RWPE1 (cell line): ENCODE results near the gene SMG9.

Experiments used
- CTCF ChIA-PET: fragments of 350-600 bp; sonication (Branson Sonifier 250); formaldehyde crosslinking; extraction: SDS; loops from one replicate; lab custom pipeline; 2021; lab: Yijun Ruan, JAX
- POLR2A ChIA-PET: fragments of 400-600 bp; formaldehyde crosslinking; extraction: SDS; loops from one replicate; lab custom pipeline; 2020; ENCODE audit warnings: antibody characterized with exemption; ENCODE audit not compliant: low non-redundant PET; lab: Yijun Ruan, JAX
- DNase-seq: peaks from one replicate; pipeline ENCODE4 v3.0.0; 2012; ENCODE audit warnings: low spot score
- H3K27ac ChIP-seq: fragments of 450-650 bp; 2 replicates; pipeline ENCODE4 v1.5.1; 2017
- TF ChIP-seq, protein P1 (sequence below): fragments of 450-650 bp; conservative IDR thresholded peaks from 2 replicates; pipeline ENCODE4 v1.5.1; 2017; ENCODE audit warnings: low read depth, mild to moderate bottlenecking

SMG9 gene

DNA sequence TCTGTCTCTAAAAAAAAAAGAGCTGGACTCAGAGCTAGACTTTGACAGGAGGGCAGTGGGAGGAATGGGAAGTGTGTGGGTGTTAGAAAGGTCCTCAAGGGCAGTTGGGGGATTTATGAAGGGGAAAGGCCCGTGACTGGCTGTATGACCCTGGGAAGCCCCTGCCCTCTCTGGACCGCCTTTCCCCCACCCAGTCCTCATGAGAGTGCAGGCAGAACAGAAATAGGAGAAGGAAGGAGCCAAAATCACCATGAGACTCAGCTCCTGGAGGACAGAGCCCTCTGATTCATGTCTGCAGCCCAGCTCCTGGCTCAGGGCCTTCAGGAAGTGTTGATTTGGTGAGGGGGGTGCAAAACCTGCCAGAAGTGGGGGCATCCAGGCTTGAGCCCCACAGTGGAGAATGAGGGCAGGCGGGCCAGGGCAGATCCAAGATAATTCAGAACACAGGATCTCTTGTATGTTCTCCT, 8.7 kb upstream of the SMG9 start:
- no peak for DNase-seq
- H3K27ac ChIP-seq: peak overlapping the region; percentile 95
- ChIA-PET POLR2A (no interaction called here), CTCF (interaction anchor here (0.5 to 1.6 kb wide), 3 partner anchors 21 to 932 kb away, joined by 3 to 11 read pairs (median 3); no protein-coding TSS in a partner anchor)
- TF ChIP-seq, protein P1, sequence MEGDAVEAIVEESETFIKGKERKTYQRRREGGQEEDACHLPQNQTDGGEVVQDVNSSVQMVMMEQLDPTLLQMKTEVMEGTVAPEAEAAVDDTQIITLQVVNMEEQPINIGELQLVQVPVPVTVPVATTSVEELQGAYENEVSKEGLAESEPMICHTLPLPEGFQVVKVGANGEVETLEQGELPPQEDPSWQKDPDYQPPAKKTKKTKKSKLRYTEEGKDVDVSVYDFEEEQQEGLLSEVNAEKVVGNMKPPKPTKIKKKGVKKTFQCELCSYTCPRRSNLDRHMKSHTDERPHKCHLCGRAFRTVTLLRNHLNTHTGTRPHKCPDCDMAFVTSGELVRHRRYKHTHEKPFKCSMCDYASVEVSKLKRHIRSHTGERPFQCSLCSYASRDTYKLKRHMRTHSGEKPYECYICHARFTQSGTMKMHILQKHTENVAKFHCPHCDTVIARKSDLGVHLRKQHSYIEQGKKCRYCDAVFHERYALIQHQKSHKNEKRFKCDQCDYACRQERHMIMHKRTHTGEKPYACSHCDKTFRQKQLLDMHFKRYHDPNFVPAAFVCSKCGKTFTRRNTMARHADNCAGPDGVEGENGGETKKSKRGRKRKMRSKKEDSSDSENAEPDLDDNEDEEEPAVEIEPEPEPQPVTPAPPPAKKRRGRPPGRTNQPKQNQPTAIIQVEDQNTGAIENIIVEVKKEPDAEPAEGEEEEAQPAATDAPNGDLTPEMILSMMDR: no peak

DNA sequence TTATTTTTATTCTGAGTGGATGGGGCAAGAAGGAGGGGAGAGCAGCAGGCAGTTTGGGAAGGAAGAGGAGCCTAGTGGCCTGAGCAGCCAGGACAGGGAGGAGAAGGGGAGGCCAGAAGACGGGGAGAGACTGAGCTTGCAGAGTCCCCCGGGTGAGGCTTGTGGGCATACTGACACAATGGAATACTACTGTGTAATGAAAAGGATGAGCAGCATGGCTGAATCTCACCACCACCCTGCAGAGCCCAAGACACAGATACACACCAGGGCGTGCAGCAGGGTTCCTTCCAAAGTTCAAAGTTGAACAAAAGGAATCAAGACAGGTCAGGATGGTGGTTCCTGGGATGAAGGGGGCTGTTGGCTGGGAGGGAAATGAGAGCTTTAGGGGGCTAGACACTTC, 8.1 kb upstream of the SMG9 start:
- TF ChIP-seq, protein P1: no peak
- POLR2A ChIA-PET: no interaction called here
- CTCF ChIA-PET: interaction anchor here (0.5 to 1.6 kb wide), 3 partner anchors 22 to 931 kb away, joined by 3 to 11 read pairs (median 3); no protein-coding TSS in a partner anchor
- H3K27ac ChIP-seq: peak overlapping the region; percentile 95; the same call in 1 of the 2 replicates
- DNase-seq: no peak

DNA sequence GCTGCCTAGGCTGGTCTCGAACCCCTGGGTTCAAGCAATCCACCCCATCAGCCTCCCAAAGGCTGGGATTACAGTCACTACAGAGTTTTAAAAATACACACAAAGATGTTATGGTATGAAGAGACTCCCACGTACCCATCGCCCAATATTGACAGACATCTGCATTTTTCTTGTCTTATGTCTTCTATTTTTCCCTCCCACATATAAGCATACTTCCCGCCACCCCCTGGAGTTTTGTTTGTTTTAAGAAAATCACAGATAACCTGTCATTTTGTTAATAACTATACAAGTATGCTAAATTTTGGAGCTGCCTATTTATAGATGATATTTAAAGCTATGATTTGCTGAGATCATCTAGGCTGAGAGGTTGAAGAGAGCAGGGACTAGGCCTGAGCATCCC, 6.2 kb upstream of the SMG9 start:
- TF ChIP-seq, protein P1: no peak
- POLR2A ChIA-PET: no interaction called here
- H3K27ac ChIP-seq: peak overlapping the region; percentile 55
- CTCF ChIA-PET: interaction anchor here (0.6 to 0.7 kb wide), 2 partner anchors 72 to 74 kb away, joined by 3 to 7 read pairs; no protein-coding TSS in a partner anchor
- DNase-seq: no peak

DNA sequence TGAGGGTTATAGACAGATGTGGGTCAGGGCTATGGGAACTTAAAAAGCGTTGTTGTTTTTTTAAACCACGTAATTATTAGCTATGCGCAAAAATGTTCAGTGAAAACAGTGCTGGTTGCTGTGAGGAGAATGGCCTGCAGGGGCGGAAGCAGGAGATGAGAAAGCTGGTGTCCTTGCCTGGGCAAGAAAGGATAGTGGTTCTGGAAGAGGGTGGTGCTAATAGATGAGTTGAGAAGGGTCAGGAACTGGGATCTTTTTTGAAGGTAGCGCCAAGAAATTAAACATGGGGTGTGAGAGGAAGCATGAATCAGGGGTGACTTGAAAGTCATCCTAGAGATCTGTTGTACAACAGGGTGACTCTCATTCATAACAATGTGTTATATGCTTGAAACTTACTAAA, 4.8 kb upstream of the SMG9 start:
- CTCF ChIA-PET: interaction anchor here (0.6 to 0.9 kb wide), 2 partner anchors 14 to 74 kb away, joined by 3 to 5 read pairs; no protein-coding TSS in a partner anchor
- TF ChIP-seq, protein P1: peak; percentile 62
- H3K27ac ChIP-seq: peak overlapping the region; percentile 100; the same call in 1 of the 2 replicates
- peak; percentile 86 for DNase-seq
- POLR2A ChIA-PET: no interaction called here

DNA sequence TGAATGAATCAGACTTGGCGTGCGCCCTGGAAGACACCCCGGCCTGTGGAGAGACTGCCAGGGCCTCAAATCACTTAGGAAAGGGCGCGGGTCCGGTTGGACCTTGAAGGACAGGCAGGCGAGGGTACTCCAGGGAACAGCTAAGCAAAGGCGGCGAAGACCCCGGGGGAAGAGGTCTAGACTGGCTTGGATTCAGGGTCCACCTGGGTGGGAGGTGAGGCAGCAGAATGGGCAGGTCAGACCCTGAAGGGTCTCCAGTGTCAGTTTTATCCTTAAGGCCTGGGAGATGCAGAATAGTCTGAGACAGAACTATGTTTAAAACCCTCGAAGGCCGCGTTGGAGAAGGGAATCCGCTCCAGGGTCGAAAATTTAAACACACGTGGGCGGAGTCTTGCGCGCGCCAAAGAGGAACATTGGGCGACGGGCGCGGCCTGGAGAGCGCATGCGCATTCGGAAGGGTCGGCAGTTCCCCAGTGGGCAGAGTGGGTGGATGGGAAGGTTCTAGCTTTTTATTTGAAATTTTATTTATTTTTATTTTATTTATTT, 567 bp upstream of the SMG9 start:
- TF ChIP-seq, protein P1: no peak
- DNase-seq: peak; percentile 66
- POLR2A ChIA-PET: interaction anchor here (1.0 kb wide), 1 partner anchor 45 kb away, joined by 3 read pairs; no protein-coding TSS in a partner anchor
- CTCF ChIA-PET: interaction anchor here (2.0 kb wide), 1 partner anchor 10 kb away, joined by 8 read pairs; no protein-coding TSS in a partner anchor
- H3K27ac ChIP-seq: peak overlapping the region; percentile 100

DNA sequence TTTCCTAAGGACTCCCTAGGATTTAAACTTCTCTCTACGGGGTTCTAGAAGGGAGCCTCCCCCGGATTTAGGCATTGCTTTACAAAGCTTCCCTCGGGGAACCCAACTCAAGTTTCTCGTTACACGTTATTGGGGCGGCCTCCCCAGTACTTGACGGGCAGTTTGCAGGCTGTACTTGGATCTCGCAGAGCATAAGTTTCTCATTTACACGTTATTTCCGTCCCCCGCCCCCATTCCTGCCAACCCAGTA, 584 bp downstream of the SMG9 start:
- TF ChIP-seq, protein P1: no peak
- ChIA-PET POLR2A (interaction anchor here (1.3 kb wide), 1 partner anchor 11 kb away, joined by 6 read pairs; no protein-coding TSS in a partner anchor), CTCF (interaction anchor here (0.6 to 2.0 kb wide), 5 partner anchors 9 to 158 kb away, joined by 3 to 8 read pairs (median 4); partner anchors contain the start of gene IRGQ)
- H3K27ac ChIP-seq: peak overlapping the region; percentile 100
- DNase-seq: no peak
